Spleen (tissue), 7 donors: Measurements from ENCODE around the gene CSMD2.

Experiments
- POLR2A ChIP-seq, 3 donors: fragments of 450-650 bp; IDR thresholded peaks; one replicate each; pipeline ENCODE4 v1.5.1; 2017; ENCODE audit warnings: antibody characterized with exemption in 3 of 3, mild to moderate bottlenecking in 1 of 3
- POLR2AphosphoS5 ChIP-seq, 3 donors: sonication (generic); formaldehyde crosslinking; IDR thresholded peaks; one replicate each; pipeline ENCODE4 v1.5.1; 2017; ENCODE audit warnings: antibody characterized with exemption in 3 of 3
- TF ChIP-seq, protein P1 (sequence below), 11 experiments: fragments of 200-600 bp in 7 of 11; fragments of 450-650 bp in 4 of 11; sonication (generic) in 4 of 11; IDR thresholded peaks in 8 of 11; conservative IDR thresholded peaks in 3 of 11; 1 replicate in 7 of 11; 2 replicates in 4 of 11; pipeline versions ENCODE4 v1.4.0 to v1.8.0; 2016 to 2021; ENCODE audit warnings: antibody characterized with exemption in 11 of 11, inconsistent platforms in 4 of 11, mild to moderate bottlenecking in 1 of 11
- donor health status: DM: no; HTN: no; CAD: no; lungs with moderate emphysema.
- donor health status: DM: no; HTN: no; CAD: no.
- donor health status: DM: no; HTN: no; CAD: no.

DNA sequence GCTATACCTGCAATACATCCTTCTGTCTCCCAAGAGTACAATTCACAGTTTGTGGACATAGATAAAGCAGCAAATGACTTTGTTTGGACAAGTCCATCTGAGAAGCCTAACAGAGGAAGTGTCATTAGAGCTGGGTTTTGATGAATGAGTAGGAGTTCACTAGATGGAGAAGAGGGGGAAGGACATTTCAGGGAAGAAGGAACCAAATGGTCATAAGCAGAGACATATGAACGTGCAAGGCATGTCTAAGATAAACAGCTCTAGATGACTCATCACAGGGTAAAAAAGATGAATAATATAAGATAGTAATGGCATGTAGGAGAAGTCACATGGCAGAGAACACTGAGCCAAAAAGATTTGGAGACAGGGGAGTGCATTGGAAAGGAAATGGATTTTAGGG, 246.7 kb downstream of the CSMD2 start:
- TF ChIP-seq, protein P1, sequence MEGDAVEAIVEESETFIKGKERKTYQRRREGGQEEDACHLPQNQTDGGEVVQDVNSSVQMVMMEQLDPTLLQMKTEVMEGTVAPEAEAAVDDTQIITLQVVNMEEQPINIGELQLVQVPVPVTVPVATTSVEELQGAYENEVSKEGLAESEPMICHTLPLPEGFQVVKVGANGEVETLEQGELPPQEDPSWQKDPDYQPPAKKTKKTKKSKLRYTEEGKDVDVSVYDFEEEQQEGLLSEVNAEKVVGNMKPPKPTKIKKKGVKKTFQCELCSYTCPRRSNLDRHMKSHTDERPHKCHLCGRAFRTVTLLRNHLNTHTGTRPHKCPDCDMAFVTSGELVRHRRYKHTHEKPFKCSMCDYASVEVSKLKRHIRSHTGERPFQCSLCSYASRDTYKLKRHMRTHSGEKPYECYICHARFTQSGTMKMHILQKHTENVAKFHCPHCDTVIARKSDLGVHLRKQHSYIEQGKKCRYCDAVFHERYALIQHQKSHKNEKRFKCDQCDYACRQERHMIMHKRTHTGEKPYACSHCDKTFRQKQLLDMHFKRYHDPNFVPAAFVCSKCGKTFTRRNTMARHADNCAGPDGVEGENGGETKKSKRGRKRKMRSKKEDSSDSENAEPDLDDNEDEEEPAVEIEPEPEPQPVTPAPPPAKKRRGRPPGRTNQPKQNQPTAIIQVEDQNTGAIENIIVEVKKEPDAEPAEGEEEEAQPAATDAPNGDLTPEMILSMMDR (IDR thresholded peaks at IDR 0.05 in 8 of 11, conservative IDR thresholded peaks at IDR 0.05 in 3 of 11) = no peak
- TF ChIP-seq POLR2AphosphoS5 (IDR thresholded peaks at IDR 0.05) = no peak
- no peak for TF ChIP-seq POLR2A (IDR thresholded peaks at IDR 0.05)
